ENCODE data around the gene DLG2. TPM values are rescaled to one million over a fixed set of nuclear protein-coding genes. Genes with fewer than 3 reads are reported as not detected.

Gene DLG2
- total and polyA plus RNA-seq, 7 donors, result 0.60 to 25.8 (median 9.7) TPM; not detected in 1

DNA sequence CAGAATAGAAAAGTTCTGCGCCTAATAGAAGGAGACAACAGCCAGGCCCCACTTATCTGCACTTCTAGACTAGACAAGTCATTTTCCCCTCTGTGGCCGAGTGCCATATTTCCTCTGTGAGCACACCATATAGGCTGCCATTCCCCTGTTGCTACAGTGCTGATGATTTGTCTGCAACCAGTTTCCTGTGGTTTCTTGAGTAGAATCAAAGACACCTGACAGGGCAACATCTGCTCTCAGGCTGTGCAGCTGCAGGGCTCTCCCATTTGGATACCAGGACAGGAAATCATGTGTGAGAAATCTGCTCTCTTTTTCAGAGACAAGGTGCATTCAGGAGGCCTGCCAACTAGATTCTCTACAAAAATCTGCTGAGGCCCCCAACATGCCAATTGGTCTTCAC is 879.3 kb downstream of the DLG2 start:
- no peaks in the 10 kb centered on the region for H3K27me3 ChIP-seq
- TF ChIP-seq POLR2AphosphoS5 (IDR thresholded peaks at IDR 0.05) (no peak), EP300 (IDR thresholded peaks at IDR 0.05) (no peak), POLR2A (IDR thresholded peaks at IDR 0.05) (no peak)
- TF ChIP-seq, protein P1, sequence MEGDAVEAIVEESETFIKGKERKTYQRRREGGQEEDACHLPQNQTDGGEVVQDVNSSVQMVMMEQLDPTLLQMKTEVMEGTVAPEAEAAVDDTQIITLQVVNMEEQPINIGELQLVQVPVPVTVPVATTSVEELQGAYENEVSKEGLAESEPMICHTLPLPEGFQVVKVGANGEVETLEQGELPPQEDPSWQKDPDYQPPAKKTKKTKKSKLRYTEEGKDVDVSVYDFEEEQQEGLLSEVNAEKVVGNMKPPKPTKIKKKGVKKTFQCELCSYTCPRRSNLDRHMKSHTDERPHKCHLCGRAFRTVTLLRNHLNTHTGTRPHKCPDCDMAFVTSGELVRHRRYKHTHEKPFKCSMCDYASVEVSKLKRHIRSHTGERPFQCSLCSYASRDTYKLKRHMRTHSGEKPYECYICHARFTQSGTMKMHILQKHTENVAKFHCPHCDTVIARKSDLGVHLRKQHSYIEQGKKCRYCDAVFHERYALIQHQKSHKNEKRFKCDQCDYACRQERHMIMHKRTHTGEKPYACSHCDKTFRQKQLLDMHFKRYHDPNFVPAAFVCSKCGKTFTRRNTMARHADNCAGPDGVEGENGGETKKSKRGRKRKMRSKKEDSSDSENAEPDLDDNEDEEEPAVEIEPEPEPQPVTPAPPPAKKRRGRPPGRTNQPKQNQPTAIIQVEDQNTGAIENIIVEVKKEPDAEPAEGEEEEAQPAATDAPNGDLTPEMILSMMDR (IDR thresholded peaks at IDR 0.05), result no peak
- no peak for DNase-seq
- peaks cover 0 to 3% (median 0%) of the 10 kb centered on the region in 4 donors for H3K9me3 ChIP-seq
- intact Hi-C loops (cut with DNase I), result no loop called here
- H3K36me3 ChIP-seq, result no peaks in the 10 kb centered on the region
- no peak overlapping the region for H3K27ac ChIP-seq
- H3K4me3 ChIP-seq, result no peak overlapping the region
- no peaks in the 10 kb centered on the region for H3K4me1 ChIP-seq
- WGBS, 2 donors, result 40 to 85% methylated on average over 2 of the region's 2 CpGs

DNA sequence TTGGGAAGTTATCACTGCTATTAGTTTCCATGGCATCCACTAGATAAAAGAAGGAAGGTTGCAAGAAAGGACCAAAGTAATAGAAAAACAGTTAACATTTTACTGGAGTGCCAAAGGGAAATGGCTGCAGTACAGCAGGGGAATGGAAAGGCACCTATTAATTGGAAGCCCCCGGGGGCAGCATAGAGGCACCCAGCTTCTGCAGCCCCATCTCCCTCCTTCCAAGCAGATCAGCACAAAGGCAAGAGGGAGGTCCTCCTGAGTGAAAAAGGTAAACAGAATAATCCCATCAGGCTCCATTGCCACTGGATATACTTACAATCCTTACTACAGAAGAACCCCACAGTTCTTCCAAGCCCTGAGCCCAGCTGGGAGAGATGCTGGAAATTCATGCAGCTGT is 887.1 kb downstream of the DLG2 start:
- Histone ChIP-seq H3K4me3 (no peak overlapping the region), H3K9me3 (peaks cover 0 to 4% (median 1%) of the 10 kb centered on the region in 4 donors), H3K4me1 (no peaks in the 10 kb centered on the region), H3K36me3 (no peaks in the 10 kb centered on the region), H3K27me3 (no peaks in the 10 kb centered on the region), H3K27ac (no peak overlapping the region)
- 73 to 77% methylated on average over 1 of the region's 1 CpG for WGBS, 2 donors
- TF ChIP-seq, protein P1 (IDR thresholded peaks at IDR 0.05), result no peak
- no peak for TF ChIP-seq EP300 (IDR thresholded peaks at IDR 0.05)
- TF ChIP-seq POLR2A (IDR thresholded peaks at IDR 0.05), result no peak
- TF ChIP-seq POLR2AphosphoS5 (IDR thresholded peaks at IDR 0.05), result no peak
- no peak for DNase-seq
- intact Hi-C loops (cut with DNase I), result no loop called here

DNA sequence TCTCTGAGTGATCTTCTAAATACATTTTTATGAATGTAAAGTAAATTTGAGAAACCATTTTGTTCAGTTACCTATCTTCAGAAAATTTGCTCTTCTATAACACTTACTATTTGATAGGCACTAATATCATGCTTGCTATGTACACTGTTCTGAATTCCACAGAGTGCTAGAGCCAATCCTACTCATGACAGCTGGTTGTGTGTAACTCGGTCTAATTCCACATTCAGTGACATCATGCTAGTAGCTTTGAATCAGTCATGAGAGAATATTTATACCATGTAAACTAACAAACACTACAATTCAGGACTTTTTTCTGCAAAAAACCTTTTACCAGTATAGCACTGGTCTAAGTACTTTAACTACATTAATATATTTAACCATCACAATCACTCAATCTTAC is 902.9 kb downstream of the DLG2 start:
- no peak overlapping the region for H3K27ac ChIP-seq
- intact Hi-C loops (cut with DNase I), result no loop called here
- no peaks in the 10 kb centered on the region for H3K9me3 ChIP-seq
- H3K4me1 ChIP-seq, result peaks cover 0 to 20% (median 3%) of the 10 kb centered on the region in 4 donors
- H3K36me3 ChIP-seq, result no peaks in the 10 kb centered on the region
- DNase-seq, result no peak
- no peak for TF ChIP-seq POLR2AphosphoS5 (IDR thresholded peaks at IDR 0.05)
- WGBS, 2 donors, result 85% methylated on average over 1 of the region's 1 CpG
- H3K4me3 ChIP-seq, result no peak overlapping the region
- H3K27me3 ChIP-seq, result no peaks in the 10 kb centered on the region

DNA sequence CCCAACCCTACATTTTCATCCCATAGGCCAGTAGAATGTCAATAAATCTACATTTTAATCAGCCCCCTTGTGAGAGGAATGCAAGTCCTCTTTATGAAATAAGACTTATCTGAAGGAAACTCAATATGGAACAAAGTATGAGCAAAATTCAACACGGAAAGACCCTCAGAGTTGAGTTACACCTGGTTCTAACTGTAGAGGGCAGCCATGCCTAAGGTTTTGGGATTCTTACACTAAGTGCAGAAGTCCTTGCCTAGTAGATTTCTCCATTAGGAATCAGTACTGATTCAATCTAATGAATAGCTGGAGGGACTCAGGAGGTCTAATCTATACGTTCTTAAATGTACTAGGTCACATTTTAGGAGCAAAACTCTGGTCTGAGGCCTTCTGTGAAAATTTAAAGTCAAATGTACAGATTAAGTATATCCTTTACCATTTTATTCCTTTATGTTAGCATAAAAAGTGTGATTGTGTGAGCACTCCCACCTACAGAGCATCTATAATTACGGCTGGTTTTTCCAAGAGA is 904.5 kb downstream of the DLG2 start:
- intact Hi-C loops (cut with DNase I), result no loop called here
- TF ChIP-seq POLR2A (IDR thresholded peaks at IDR 0.05), result no peak
- TF ChIP-seq, protein P1 (IDR thresholded peaks at IDR 0.05), result no peak
- no peak for TF ChIP-seq EP300 (IDR thresholded peaks at IDR 0.05)
- TF ChIP-seq POLR2AphosphoS5 (IDR thresholded peaks at IDR 0.05), result no peak
- Histone ChIP-seq H3K4me1 (peaks cover 0 to 20% (median 3%) of the 10 kb centered on the region in 4 donors), H3K4me3 (no peak overlapping the region), H3K9me3 (no peaks in the 10 kb centered on the region), H3K36me3 (no peaks in the 10 kb centered on the region), H3K27me3 (no peaks in the 10 kb centered on the region), H3K27ac (no peak overlapping the region)
- 74 to 80% methylated on average over 3 of the region's 3 CpGs for WGBS, 2 donors
- no peak for DNase-seq

DNA sequence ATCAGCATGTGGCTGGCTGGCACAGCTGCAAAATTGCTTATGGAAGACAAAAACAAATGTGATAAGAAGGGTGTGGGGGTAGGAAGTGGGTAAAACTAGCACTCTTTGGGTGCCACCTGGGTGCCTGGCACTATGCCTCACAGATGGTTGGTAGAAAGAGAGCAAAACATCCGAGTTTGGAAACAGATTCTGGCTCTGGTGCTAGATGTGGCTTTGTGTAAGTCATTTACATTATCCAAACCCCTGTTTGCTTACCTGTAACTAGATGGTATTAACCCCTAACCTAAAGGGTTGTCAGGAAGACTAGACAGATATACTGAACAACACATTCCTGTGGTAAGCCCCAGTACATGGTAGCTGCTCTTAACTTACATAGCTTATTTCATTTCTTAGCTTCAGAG is 905.6 kb downstream of the DLG2 start:
- H3K9me3 ChIP-seq, result no peaks in the 10 kb centered on the region
- H3K27me3 ChIP-seq, result no peaks in the 10 kb centered on the region
- H3K4me3 ChIP-seq, result no peak overlapping the region
- WGBS, 2 donors, result 17 to 18% methylated on average over 1 of the region's 1 CpG
- no peaks in the 10 kb centered on the region for H3K36me3 ChIP-seq
- intact Hi-C loops (cut with DNase I), result no loop called here
- DNase-seq, result no peak
- H3K27ac ChIP-seq, result no peak overlapping the region
- peaks cover 0 to 20% (median 3%) of the 10 kb centered on the region in 4 donors for H3K4me1 ChIP-seq
- TF ChIP-seq POLR2A (IDR thresholded peaks at IDR 0.05) (no peak), POLR2AphosphoS5 (IDR thresholded peaks at IDR 0.05) (no peak), EP300 (IDR thresholded peaks at IDR 0.05) (no peak)
- TF ChIP-seq, protein P1 (IDR thresholded peaks at IDR 0.05), result no peak

Data from sigmoid colon (tissue), 7 donors.